Activated naive CD4-positive, alpha-beta T cell treated with Interleukin-2 at 50 U/mL for 16 hours (primary cell): ENCODE results near the gene CACNA1I.
"Not testable (repeated sequence)": the region's sequence is repeated elsewhere in the genome, so short reads cannot be mapped to it uniquely, and the experiment has no call there.

Source experiments
- DNase-seq: peaks from one replicate; pipeline ENCODE4 v3.0.0-alpha.2; 2020

The CACNA1I gene

GRCh38 chr22:39570665-39571064 is at the start of gene CACNA1I:
Gene CACNA1I (plus strand): TSS chr22:39570753. CDS start chr22:39570753, 0 bp downstream.
- no peak for DNase-seq

DNA sequence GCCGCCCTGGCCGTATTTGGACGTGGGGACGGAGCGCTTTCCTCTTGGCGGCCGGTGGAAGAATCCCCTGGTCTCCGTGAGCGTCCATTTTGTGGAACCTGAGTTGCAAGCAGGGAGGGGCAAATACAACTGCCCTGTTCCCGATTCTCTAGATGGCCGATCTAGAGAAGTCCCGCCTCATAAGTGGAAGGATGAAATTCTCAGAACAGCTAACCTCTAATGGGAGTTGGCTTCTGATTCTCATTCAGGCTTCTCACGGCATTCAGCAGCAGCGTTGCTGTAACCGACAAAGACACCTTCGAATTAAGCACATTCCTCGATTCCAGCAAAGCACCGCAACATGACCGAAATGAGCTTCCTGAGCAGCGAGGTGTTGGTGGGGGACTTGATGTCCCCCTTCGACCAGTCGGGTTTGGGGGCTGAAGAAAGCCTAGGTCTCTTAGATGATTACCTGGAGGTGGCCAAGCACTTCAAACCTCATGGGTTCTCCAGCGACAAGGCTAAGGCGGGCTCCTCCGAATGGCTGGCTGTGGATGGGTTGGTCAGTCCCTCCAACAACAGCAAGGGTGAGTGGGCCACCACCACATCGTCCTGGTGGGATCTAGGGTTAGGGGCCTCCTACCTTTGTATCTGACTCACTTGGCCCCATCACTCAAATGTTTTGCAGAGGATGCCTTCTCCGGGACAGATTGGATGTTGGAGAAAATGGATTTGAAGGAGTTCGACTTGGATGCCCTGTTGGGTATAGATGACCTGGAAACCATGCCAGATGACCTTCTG is 49.3 kb upstream of the CACNA1I start:
- DNase-seq: not testable (repeated sequence)

- not testable (repeated sequence) for DNase-seq
Measured at GRCh38 chr22:39522091-39522490, 48.5 kb upstream of the CACNA1I start.

GRCh38 chr22:39522567-39523300 is 47.8 kb upstream of the CACNA1I start:
- peak; percentile 27 for DNase-seq

DNA sequence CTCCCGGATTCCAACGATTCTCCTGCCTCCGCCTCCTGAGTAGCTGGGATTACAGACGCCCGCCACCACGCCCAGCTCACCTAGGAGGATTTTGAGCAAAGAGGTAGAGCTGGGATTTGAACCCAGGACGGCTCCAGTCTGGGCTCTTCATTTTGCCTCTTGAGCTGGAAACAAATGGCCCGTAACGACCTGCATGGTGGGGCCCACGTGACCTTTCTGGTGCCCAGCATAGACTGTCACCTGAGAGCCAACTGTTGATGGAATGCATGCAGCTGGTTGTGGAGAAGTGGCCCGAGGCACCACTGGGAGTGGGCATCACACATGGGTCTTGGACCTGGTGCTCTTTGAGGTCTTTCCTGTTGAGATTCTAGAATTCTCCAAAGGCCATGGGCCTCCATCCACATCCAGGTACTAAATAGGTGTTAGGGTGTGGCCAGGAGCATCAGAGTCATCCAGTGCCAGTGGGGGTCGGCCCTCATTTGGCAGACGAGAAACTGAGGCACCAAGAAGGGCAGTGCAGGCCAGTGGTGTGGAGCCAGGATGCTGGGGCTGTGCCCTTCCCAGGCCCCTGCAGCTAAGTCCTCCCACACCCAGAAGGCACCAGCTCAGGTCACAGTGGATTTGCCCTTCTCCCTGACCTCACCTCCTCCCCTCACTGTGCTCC is 46.3 kb upstream of the CACNA1I start:
- DNase-seq: no peak

GRCh38 chr22:39524753-39525657 is 45.5 kb upstream of the CACNA1I start:
- DNase-seq: no peak

DNA sequence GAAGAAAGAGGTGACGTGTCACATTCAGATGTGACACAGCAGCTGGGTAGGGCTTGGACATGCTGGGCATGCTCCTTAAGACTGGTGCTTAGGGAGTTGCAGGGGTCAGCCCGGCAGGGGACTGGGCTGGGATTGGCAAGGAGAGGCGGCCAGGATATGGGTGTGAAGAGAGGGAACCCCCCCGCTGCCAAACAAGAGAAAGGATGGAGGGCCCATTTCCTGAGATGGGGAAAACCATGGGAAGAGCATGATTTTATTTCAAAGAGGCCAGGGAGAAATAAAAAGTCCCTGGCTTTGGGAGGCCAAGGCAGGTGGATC is 44.9 kb upstream of the CACNA1I start:
- no peak for DNase-seq

DNA sequence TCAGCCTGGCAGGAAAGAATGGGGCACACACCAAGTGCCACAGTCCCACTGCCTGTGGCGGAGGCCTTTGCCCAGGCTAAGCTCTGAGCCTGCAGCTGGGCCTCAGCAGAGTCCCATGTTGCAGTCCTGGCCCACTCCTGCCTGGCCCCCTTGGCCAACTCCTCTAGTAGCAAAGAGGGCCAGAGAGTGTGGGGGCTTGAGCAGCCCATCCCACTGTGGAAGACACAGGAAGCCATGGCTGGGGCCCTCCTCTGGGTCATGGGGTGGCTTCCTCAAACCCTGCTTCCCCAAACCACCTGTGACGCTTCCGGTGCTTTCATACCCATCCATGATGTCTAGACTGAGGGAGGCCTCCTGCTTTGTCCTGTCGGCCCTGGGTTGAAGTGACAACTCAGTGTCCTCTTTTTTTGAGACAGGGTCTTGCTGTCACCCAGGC is 43.8 kb upstream of the CACNA1I start:
- DNase-seq: no peak

- DNase-seq: no peak
Measured at GRCh38 chr22:39527481-39527961, 43.0 kb upstream of the CACNA1I start.

DNA sequence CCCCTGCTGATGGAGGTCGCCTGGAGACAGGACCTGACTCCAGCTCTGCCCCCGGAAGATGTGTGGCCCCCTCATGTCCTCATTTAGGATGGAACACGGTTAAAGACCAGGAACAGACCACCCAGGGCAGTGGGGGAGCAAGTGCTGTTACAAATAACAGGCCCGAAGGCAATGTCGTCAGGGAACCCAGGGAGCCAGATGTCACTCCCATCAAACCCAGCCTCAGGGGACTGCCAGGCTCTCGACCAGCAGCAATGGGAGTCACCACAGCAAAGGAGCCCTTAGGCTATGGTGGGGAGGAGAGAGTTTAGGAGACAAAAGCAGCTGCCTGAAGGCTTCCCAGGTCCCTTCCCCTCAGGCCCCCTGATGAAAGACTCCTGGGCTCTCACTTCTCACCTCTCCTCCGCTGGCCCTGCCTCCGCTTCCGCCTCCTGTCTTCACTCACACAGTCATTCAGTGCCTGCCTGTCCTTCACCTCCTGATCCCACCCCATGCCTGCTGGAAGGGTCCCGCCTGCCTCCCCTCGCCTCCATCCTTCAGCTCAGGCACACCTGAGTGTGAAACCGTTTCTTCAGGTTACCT is 42.4 kb upstream of the CACNA1I start:
- no peak for DNase-seq

GRCh38 chr22:39528681-39529486 is 41.7 kb upstream of the CACNA1I start:
- peak; percentile 91 for DNase-seq

GRCh38 chr22:39529487-39529851 is 41.1 kb upstream of the CACNA1I start:
- DNase-seq: no peak

GRCh38 chr22:39530116-39530515 is 40.4 kb upstream of the CACNA1I start:
- no peak for DNase-seq

DNA sequence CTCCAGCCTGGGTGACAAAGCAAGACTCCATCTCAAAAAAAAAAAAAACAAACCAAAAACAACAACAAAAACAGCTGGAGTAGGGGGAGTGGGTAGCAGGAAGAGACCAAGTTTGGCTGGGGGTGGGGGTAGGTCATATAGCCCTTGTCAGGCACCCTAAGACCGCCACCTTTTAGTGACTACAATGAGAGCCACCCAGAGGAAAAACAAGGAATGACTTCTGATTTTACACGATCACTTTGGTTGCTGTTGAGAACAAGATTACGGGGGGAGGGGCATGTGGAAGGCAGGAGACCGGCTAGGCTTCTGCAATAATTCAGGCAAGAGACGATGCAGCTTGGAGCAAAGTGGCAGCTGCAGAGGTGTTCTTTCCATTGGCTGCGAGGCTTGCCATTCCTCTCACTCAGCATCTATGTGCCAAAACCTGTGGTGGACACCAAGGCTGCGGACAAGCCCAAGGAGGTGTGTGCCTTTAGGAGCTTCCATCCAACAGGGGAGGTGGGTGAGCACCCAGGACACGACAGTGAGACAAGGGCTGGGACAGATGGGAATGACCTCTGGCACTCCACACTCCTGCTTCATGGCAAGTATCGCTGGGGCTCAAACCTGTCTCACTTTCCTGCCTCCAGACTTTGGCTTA is 39.7 kb upstream of the CACNA1I start:
- DNase-seq: no peak

DNA sequence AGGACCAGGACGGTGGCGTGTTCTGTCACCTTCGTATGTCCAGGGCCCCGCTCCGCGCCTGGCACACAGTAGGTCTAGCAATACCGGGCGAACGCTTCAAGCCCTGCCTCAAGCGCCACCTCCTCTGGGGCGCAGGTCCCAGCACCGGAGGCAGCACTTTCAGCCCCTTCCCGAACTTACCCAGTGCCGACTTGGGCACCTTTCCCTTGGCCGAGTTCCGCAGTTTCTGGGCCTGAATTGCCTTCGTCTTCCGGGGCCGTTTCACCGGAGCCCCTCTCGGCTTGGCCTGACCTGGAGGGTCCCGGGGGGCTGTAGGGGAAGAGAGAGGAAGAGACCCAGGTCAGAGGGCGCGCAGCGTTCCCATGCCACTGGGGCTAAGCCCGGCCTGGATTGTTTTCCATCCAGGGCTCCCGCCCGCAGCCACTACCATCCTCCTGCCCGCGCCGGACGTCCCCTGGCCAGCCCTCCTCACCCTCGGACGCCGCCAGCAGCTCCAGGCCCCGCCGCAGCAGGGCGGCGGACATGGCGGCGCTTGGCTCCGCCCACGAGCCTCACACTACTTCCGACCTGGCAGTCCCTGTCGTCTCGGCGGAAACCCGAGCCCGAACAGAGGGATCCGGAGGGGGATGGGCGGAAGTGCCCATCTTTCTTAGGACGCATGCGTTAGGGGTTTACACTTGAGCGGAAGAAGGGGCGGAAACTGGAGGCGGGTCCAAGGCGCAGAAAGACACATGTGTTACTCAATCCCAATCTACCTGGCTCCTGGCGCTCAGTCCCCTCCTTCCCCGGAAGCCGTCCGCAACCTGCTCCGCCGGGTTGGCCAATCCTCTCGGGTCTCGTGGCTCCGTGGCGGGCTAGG is 38.1 kb upstream of the CACNA1I start, which contains the start of gene RPS19BP1:
RPS19BP1 (minus strand) TSS at position 534 of the 859 bp plus-strand sequence; CDS start at position 524, 10 bp downstream.
- DNase-seq: peak; percentile 100

DNA sequence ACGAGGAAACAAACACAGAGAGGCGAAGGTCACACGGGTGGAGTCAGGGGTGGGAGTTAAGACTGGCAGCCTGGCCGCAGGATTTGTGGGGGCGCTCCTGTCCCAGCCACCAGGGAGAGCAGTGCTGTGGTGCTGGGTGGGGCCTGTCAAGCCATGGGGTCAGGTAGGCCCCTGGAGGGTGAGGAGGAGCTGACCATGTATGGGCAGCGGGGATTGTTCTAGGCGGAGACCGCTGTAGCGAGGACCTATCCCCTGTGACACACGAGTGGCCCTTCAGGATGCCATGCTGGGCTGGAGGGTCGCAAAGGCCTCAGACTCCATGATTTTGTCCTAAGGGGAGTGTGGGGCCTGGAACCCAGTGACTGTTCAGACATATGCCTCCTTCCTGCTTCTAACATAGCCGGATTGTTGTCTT is 36.5 kb upstream of the CACNA1I start:
- DNase-seq: no peak

DNA sequence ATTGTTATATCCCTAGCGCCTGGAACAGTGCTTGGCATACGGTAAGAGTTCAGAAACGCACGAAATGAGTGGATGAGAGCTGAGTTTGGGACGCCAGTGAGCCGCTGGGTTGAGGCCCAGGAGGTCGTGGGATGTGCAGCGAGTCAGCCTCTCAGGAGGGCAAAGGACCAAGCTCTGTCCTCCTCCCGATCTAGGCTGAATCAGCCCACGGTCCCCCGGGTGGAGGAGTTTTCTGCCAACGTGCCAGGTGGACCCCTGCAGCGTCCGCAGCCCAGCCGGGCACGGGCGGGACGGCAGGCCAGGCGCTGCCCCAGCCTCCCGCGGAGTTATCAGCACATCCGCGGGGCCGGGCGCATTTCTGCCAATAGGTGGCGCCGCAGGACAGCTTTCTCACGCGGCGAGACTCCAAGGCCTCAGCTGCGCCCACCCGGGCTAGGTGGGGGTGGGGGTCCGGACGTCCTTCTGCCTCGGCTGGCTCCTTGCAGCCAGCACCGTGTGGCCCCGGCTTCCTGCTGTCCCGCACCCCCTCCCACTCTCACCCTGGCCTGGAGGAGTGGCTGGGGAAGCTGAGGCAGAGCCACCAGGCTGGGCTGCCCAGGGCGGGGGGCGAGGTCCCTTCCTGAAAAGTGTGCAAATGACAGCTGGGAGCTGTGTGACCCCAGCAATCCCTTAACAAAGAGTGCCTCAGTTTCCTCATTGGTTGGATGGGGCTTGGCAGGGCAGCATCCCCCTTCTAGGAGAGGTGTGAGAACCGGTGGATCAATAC is 35.8 kb upstream of the CACNA1I start:
- DNase-seq: peak; percentile 84

DNA sequence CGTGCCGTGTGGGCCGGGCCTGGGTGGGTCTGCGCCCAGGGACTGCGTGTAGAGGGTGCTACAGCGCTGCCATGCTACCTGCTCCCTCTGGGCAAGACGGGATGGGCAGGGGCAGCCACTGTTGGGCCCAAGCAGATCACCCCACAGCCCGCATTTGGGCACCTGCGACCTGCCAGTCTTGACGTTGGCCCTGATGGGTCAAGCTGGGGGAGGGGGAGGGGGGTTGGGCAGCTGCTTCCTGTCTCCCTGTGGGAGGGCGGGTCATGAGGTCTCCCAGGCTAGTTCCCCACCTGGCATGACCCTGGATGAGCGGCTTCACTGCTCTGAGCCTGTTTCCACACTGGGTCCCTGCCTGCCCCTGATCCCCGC is 35.2 kb upstream of the CACNA1I start:
- DNase-seq: no peak
